SK-N-SH treated with all-trans-retinoic acid at 6 μM for 48 hours (cell line): Measurements from ENCODE around the gene CEP95.

Source experiments
- ARNTL ChIP-seq: fragments of 450-650 bp; formaldehyde crosslinking; IDR thresholded peaks from 2 replicates; pipeline ENCODE4 v1.5.0; 2020; ENCODE audit warnings: low read depth, mild to moderate bottlenecking, moderate library complexity, borderline replicate concordance
- BACH2 ChIP-seq: fragments of 250-450 bp; sonication (Bioruptor Pico); IDR thresholded peaks from 2 replicates; pipeline ENCODE4 v1.9.0; 2021; ENCODE audit warnings: mild to moderate bottlenecking, borderline replicate concordance
- RARB ChIP-seq: fragments of 250-450 bp; sonication (Bioruptor Pico); IDR thresholded peaks from 2 replicates; pipeline ENCODE4 v1.8.0; 2021; ENCODE audit warnings: mild to moderate bottlenecking, moderate library complexity
- SNAI2 ChIP-seq: fragments of 250-450 bp; sonication (Bioruptor Pico); IDR thresholded peaks from 2 replicates; pipeline ENCODE4 v1.5.0; 2020; ENCODE audit warnings: mild to moderate bottlenecking, moderate library complexity
- ZFP3 ChIP-seq: fragments of 250-450 bp; sonication (Bioruptor Pico); IDR thresholded peaks from 2 replicates; pipeline ENCODE4 v1.5.0; 2020; ENCODE audit warnings: mild to moderate bottlenecking, moderate library complexity
- ZNF8 ChIP-seq: fragments of 450-650 bp; formaldehyde crosslinking; IDR thresholded peaks from 2 replicates; pipeline ENCODE4 v1.5.0; 2020; ENCODE audit warnings: mild to moderate bottlenecking, moderate library complexity
- TF ChIP-seq, protein P1 (sequence below): fragments of 250-450 bp; sonication (Bioruptor Pico); IDR thresholded peaks from 2 replicates; pipeline ENCODE4 v1.5.1; 2020; ENCODE audit warnings: low read depth, mild to moderate bottlenecking, moderate library complexity
- TF ChIP-seq, protein P2 (sequence below): fragments of 250-450 bp; sonication (Bioruptor Pico); IDR thresholded peaks from 2 replicates; pipeline ENCODE4 v1.5.0; 2020; ENCODE audit warnings: mild to moderate bottlenecking, moderate library complexity

DNA sequence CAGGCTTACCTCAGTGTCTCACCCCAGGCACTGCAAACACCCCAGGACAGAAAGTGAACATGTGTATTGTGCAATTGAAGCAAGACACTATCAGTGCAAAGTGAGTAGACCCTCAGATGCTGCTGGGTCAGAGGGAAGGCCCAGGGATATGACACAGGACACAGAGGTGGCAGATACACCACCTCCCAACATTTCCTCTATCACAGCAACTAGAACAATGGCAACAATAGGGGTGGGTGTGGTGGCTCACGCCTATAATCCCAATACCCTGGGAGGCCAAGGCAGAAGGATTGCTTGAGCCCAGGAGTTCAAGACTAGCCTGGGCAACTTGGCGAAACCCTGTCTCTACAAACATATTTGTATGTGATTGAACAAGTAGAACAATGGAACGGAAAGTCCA lies 35.3 kb upstream of the CEP95 start:
- TF ChIP-seq ARNTL (CRISPR knock-in tag), result no peak
- no peak for TF ChIP-seq BACH2 (CRISPR knock-in tag)
- TF ChIP-seq SNAI2 (CRISPR knock-in tag), result no peak
- TF ChIP-seq ZNF8 (CRISPR knock-in tag), result no peak
- TF ChIP-seq, protein P1, sequence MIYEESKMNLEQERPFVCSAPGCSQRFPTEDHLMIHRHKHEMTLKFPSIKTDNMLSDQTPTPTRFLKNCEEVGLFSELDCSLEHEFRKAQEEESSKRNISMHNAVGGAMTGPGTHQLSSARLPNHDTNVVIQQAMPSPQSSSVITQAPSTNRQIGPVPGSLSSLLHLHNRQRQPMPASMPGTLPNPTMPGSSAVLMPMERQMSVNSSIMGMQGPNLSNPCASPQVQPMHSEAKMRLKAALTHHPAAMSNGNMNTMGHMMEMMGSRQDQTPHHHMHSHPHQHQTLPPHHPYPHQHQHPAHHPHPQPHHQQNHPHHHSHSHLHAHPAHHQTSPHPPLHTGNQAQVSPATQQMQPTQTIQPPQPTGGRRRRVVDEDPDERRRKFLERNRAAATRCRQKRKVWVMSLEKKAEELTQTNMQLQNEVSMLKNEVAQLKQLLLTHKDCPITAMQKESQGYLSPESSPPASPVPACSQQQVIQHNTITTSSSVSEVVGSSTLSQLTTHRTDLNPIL, result no peak
- TF ChIP-seq, protein P2, sequence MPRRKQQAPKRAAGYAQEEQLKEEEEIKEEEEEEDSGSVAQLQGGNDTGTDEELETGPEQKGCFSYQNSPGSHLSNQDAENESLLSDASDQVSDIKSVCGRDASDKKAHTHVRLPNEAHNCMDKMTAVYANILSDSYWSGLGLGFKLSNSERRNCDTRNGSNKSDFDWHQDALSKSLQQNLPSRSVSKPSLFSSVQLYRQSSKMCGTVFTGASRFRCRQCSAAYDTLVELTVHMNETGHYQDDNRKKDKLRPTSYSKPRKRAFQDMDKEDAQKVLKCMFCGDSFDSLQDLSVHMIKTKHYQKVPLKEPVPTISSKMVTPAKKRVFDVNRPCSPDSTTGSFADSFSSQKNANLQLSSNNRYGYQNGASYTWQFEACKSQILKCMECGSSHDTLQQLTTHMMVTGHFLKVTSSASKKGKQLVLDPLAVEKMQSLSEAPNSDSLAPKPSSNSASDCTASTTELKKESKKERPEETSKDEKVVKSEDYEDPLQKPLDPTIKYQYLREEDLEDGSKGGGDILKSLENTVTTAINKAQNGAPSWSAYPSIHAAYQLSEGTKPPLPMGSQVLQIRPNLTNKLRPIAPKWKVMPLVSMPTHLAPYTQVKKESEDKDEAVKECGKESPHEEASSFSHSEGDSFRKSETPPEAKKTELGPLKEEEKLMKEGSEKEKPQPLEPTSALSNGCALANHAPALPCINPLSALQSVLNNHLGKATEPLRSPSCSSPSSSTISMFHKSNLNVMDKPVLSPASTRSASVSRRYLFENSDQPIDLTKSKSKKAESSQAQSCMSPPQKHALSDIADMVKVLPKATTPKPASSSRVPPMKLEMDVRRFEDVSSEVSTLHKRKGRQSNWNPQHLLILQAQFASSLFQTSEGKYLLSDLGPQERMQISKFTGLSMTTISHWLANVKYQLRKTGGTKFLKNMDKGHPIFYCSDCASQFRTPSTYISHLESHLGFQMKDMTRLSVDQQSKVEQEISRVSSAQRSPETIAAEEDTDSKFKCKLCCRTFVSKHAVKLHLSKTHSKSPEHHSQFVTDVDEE, result no peak
- no peak for TF ChIP-seq RARB
- no peak for TF ChIP-seq ZFP3 (CRISPR knock-in tag)
